Measurements from ENCODE around the gene INTS4. TPM values are rescaled to one million over a fixed set of nuclear protein-coding genes. Genes with fewer than 3 reads are reported as not detected.
"Not testable (repeated sequence)": the region's sequence is repeated elsewhere in the genome, so short reads cannot be mapped to it uniquely, and the experiment has no call there.

INTS4 gene
- total RNA-seq, 1 donor from 2014 or later = 14.5 TPM

GRCh38 chr11:78028423-78028822 is 34.0 kb upstream of the INTS4 start:
- ATAC-seq; intact Hi-C loops (cut with micrococcal nuclease); DNase-seq: not testable (repeated sequence)

- ATAC-seq = no peak
- intact Hi-C loops (cut with micrococcal nuclease) = no loop called here
- no peak for DNase-seq
These were observed 33.3 kb upstream of the INTS4 start for GRCh38 chr11:78027759-78028158.

GRCh38 chr11:78025378-78025777 is 30.9 kb upstream of the INTS4 start:
- DNase-seq = no peak
- intact Hi-C loops (cut with micrococcal nuclease) = no loop called here
- no peak for ATAC-seq

GRCh38 chr11:78023426-78023825 is 29.0 kb upstream of the INTS4 start:
- DNase-seq (no peak), ATAC-seq (no peak)
- intact Hi-C loops (cut with micrococcal nuclease) = no loop called here

GRCh38 chr11:78022397-78023396 is 28.2 kb upstream of the INTS4 start, which contains the start of gene KCTD14:
TSS of gene KCTD14 (minus strand) at chr11:78023276. CDS start at chr11:78023249, 27 bp downstream.
- intact Hi-C loops (cut with micrococcal nuclease) = no loop called here
- ATAC-seq (peak; percentile 74), DNase-seq (peak; percentile 49)

GRCh38 chr11:78021611-78022010 is 27.1 kb upstream of the INTS4 start:
- DNase-seq (no peak), ATAC-seq (no peak)
- intact Hi-C loops (cut with micrococcal nuclease) = no loop called here

GRCh38 chr11:78020246-78020645 is 25.8 kb upstream of the INTS4 start:
- DNase-seq (no peak), ATAC-seq (no peak)
- intact Hi-C loops (cut with micrococcal nuclease) = no loop called here

GRCh38 chr11:78019808-78020207 is 25.3 kb upstream of the INTS4 start:
- DNase-seq (no peak), ATAC-seq (no peak)
- intact Hi-C loops (cut with micrococcal nuclease) = no loop called here

GRCh38 chr11:78015878-78016277 is 21.4 kb upstream of the INTS4 start:
- DNase-seq (no peak), ATAC-seq (no peak)
- intact Hi-C loops (cut with micrococcal nuclease) = no loop called here

GRCh38 chr11:78014937-78015520 is 20.6 kb upstream of the INTS4 start:
- DNase-seq; ATAC-seq; intact Hi-C loops (cut with micrococcal nuclease): not testable (repeated sequence)

- DNase-seq = no peak
- ATAC-seq = no peak
- intact Hi-C loops (cut with micrococcal nuclease) = no loop called here
These were observed 16.8 kb upstream of the INTS4 start for GRCh38 chr11:78011301-78011700.

GRCh38 chr11:78010755-78011154 is 16.3 kb upstream of the INTS4 start:
- intact Hi-C loops (cut with micrococcal nuclease) = no loop called here
- DNase-seq (no peak), ATAC-seq (no peak)

- no peak for ATAC-seq
- intact Hi-C loops (cut with micrococcal nuclease) = no loop called here
- no peak for DNase-seq
These were observed 15.8 kb upstream of the INTS4 start for GRCh38 chr11:78010304-78010703.

GRCh38 chr11:78009062-78009461 is 14.6 kb upstream of the INTS4 start:
- DNase-seq = no peak
- intact Hi-C loops (cut with micrococcal nuclease) = no loop called here
- ATAC-seq = no peak

GRCh38 chr11:78000193-78000592 is 5.7 kb upstream of the INTS4 start:
- DNase-seq (no peak), ATAC-seq (peak; percentile 64)
- intact Hi-C loops (cut with micrococcal nuclease) = no loop called here

GRCh38 chr11:77999446-78000030 is 5.1 kb upstream of the INTS4 start:
- intact Hi-C loops (cut with micrococcal nuclease) = loop anchor here (10.0 kb wide), 1 partner anchor 175 kb away; the partner anchor contains the start of genes AAMDC and RSF1
- DNase-seq = no peak
- no peak for ATAC-seq

GRCh38 chr11:77993902-77994301 is 566 bp downstream of the INTS4 start:
- DNase-seq = no peak
- intact Hi-C loops (cut with micrococcal nuclease) = loop anchor here (10.0 kb wide), 1 partner anchor 169 kb away; the partner anchor contains the start of genes AAMDC and RSF1
- no peak for ATAC-seq

- ATAC-seq (no peak), DNase-seq (no peak)
- intact Hi-C loops (cut with micrococcal nuclease) = loop anchor here (10.0 kb wide), 1 partner anchor 166 kb away; the partner anchor contains the start of genes AAMDC and RSF1
These were observed 3.5 kb downstream of the INTS4 start for GRCh38 chr11:77990981-77991380.

- DNase-seq; ATAC-seq; intact Hi-C loops (cut with micrococcal nuclease): not testable (repeated sequence)
These were observed 8.0 kb downstream of the INTS4 start for GRCh38 chr11:77986456-77986855.

Data from left ventricle myocardium superior (tissue), 1 donor.